HEK293 (cell line): Measurements from ENCODE around the gene GOLGA8A.

Experiments
- CTCF ChIA-PET: fragments of 350-600 bp; formaldehyde crosslinking; extraction: SDS; loops from one replicate; lab custom pipeline; 2021; ENCODE audit warnings: antibody characterized with exemption; lab: Yijun Ruan, JAX
- POLR2A ChIA-PET: fragments of 300-600 bp; formaldehyde crosslinking; extraction: SDS; loops from one replicate; lab custom pipeline; 2020; ENCODE audit warnings: antibody characterized with exemption, inconsistent platforms; lab: Yijun Ruan, JAX
- H3K27ac ChIP-seq: fragments of 200-500 bp; sonication (Bioruptor generic); 2 replicates; pipeline ENCODE4 v1.5.1; 2014; ENCODE audit warnings: low read depth, low read length, control low read depth, inconsistent platforms; ENCODE audit errors: extremely low read depth
- H3K36me3 ChIP-seq, 2 experiments: fragments of 200-500 bp in 1 of 2; sonication (Bioruptor generic) in 1 of 2; 1 replicate in 1 of 2; 2 replicates in 1 of 2; pipeline ENCODE4 v1.5.1; 2014 to 2017; ENCODE audit warnings: inconsistent platforms in 2 of 2, low read length in 2 of 2; ENCODE audit not compliant: control insufficient read depth in 2 of 2, insufficient read depth in 1 of 2
- H3K4me1 ChIP-seq: fragments of 200-500 bp; sonication (Bioruptor generic); 2 replicates; pipeline ENCODE4 v1.5.1; 2014; ENCODE audit warnings: mild to moderate bottlenecking, low read length, inconsistent platforms; ENCODE audit not compliant: control insufficient read depth, insufficient read depth
- H3K4me3 ChIP-seq: 2 replicates; pipeline ENCODE4 v1.5.1; 2011; ENCODE audit warnings: low read depth, mild to moderate bottlenecking, control low read depth, low read length, moderate library complexity
- H3K9me3 ChIP-seq: fragments of 200-500 bp; sonication (Bioruptor generic); 2 replicates; pipeline ENCODE4 v1.5.1; 2014; ENCODE audit warnings: low read depth, low read length, inconsistent platforms; ENCODE audit not compliant: control insufficient read depth, insufficient read depth
- BCL11B ChIP-seq: fragments of 450-650 bp; formaldehyde crosslinking; IDR thresholded peaks from 2 replicates; pipeline ENCODE4 v1.5.1; 2016; ENCODE audit warnings: low read depth, missing biosample characterization, missing genetic modification characterization
- GLI4 ChIP-seq: fragments of 450-650 bp; formaldehyde crosslinking; IDR thresholded peaks from 2 replicates; pipeline ENCODE4 v1.5.1; 2016; ENCODE audit warnings: missing biosample characterization, missing genetic modification characterization
- TCF7L2 ChIP-seq: IDR thresholded peaks from 2 replicates; pipeline ENCODE4 v1.6.1; 2011; ENCODE audit warnings: low read depth, mild to moderate bottlenecking, inconsistent platforms, low read length, moderate library complexity, borderline replicate concordance
- ZIC2 ChIP-seq: fragments of 450-650 bp; formaldehyde crosslinking; IDR thresholded peaks from 2 replicates; pipeline ENCODE4 v1.5.1; 2016; ENCODE audit warnings: missing biosample characterization, missing genetic modification characterization
- ZNF223 ChIP-seq: fragments of 450-650 bp; formaldehyde crosslinking; IDR thresholded peaks from 2 replicates; pipeline ENCODE4 v1.5.1; 2016; ENCODE audit warnings: missing biosample characterization, missing genetic modification characterization
- ZNF350 ChIP-seq: fragments of 450-650 bp; formaldehyde crosslinking; IDR thresholded peaks from 2 replicates; pipeline ENCODE4 v1.5.0; 2017; ENCODE audit warnings: missing biosample characterization, mild to moderate bottlenecking, missing genetic modification characterization
- ZNF37A ChIP-seq: fragments of 450-650 bp; IDR thresholded peaks from 2 replicates; pipeline ENCODE4 v1.5.1; 2018; ENCODE audit warnings: missing biosample characterization, missing genetic modification characterization
- ZNF510 ChIP-seq: fragments of 450-650 bp; formaldehyde crosslinking; IDR thresholded peaks from 2 replicates; pipeline ENCODE4 v1.5.1; 2018; ENCODE audit warnings: mild to moderate bottlenecking, missing genetic modification characterization, missing biosample characterization; ENCODE audit not compliant: insufficient replicate concordance
- ZNF529 ChIP-seq: fragments of 450-650 bp; formaldehyde crosslinking; IDR thresholded peaks from 2 replicates; pipeline ENCODE4 v1.5.1; 2017; ENCODE audit warnings: missing genetic modification characterization, missing biosample characterization; ENCODE audit not compliant: insufficient replicate concordance
- ZNF549 ChIP-seq: fragments of 450-650 bp; IDR thresholded peaks from 2 replicates; pipeline ENCODE4 v1.5.1; 2018; ENCODE audit warnings: missing biosample characterization, missing genetic modification characterization, mild to moderate bottlenecking, inconsistent platforms, moderate library complexity
- ZNF76 ChIP-seq: fragments of 450-650 bp; formaldehyde crosslinking; IDR thresholded peaks from 2 replicates; pipeline ENCODE4; 2016; ENCODE audit warnings: low read depth, missing biosample characterization, missing genetic modification characterization, borderline replicate concordance
- ZNF785 ChIP-seq: fragments of 450-650 bp; formaldehyde crosslinking; IDR thresholded peaks from 2 replicates; pipeline ENCODE4 v1.5.1; 2016; ENCODE audit warnings: missing biosample characterization, missing genetic modification characterization
- TF ChIP-seq, protein P1 (sequence below): fragments of 450-650 bp; formaldehyde crosslinking; IDR thresholded peaks from 2 replicates; pipeline ENCODE4 v1.5.1; 2017; ENCODE audit warnings: missing biosample characterization, missing genetic modification characterization
- TF ChIP-seq, protein P2 (sequence below): fragments of 450-650 bp; formaldehyde crosslinking; IDR thresholded peaks from 2 replicates; pipeline ENCODE4 v1.5.1; 2016; ENCODE audit warnings: missing biosample characterization, missing genetic modification characterization, borderline replicate concordance
- TF ChIP-seq, protein P3 (sequence below): fragments of 450-650 bp; formaldehyde crosslinking; IDR thresholded peaks from 2 replicates; pipeline ENCODE4 v1.5.1; 2016; ENCODE audit warnings: missing biosample characterization, missing genetic modification characterization
- TF ChIP-seq, protein P4 (sequence below): sonication (generic); formaldehyde crosslinking; IDR thresholded peaks from 2 replicates; pipeline ENCODE4 v1.8.1; 2022; ENCODE audit warnings: mild to moderate bottlenecking, moderate library complexity, missing genetic modification reagents

GOLGA8A gene

DNA sequence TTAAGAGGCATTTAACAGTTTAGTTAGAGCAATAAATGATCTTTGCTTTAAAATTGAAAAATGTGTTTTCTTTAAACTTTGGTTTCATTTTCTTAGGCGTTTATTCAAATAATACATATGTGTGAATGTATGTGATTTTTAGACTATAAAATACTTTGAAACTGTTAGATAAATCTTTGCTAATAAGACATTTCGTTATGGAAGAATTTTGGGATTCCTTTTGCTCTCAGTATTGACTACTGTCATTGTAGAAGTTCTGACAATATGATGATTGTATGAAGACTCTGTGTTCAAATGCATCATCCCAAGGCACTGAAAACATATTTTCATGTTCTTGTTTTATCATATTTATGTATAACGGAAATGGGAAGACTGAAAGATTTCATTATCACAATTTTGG is 43.8 kb upstream of the GOLGA8A start:
- no peak overlapping the region for H3K4me3 ChIP-seq
- H3K36me3 ChIP-seq, result no peaks in the 10 kb centered on the region
- H3K9me3 ChIP-seq, result no peaks in the 10 kb centered on the region
- POLR2A ChIA-PET, result no interaction called here
- no peaks in the 10 kb centered on the region for H3K4me1 ChIP-seq
- TF ChIP-seq, protein P1, sequence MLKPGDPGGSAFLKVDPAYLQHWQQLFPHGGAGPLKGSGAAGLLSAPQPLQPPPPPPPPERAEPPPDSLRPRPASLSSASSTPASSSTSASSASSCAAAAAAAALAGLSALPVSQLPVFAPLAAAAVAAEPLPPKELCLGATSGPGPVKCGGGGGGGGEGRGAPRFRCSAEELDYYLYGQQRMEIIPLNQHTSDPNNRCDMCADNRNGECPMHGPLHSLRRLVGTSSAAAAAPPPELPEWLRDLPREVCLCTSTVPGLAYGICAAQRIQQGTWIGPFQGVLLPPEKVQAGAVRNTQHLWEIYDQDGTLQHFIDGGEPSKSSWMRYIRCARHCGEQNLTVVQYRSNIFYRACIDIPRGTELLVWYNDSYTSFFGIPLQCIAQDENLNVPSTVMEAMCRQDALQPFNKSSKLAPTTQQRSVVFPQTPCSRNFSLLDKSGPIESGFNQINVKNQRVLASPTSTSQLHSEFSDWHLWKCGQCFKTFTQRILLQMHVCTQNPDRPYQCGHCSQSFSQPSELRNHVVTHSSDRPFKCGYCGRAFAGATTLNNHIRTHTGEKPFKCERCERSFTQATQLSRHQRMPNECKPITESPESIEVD (tag by site-specific recombination), result no peak
- TF ChIP-seq ZNF510 (no peak), GLI4 (tag by site-specific recombination) (no peak), ZIC2 (tag by site-specific recombination) (no peak), ZNF350 (tag by site-specific recombination) (no peak), ZNF37A (tag by site-specific recombination) (no peak), ZNF529 (tag by site-specific recombination) (no peak), TCF7L2 (no peak), ZNF785 (no peak), ZNF76 (tag by site-specific recombination) (no peak), ZNF549 (no peak), BCL11B (tag by site-specific recombination) (no peak), ZNF223 (tag by site-specific recombination) (no peak)
- TF ChIP-seq, protein P2, sequence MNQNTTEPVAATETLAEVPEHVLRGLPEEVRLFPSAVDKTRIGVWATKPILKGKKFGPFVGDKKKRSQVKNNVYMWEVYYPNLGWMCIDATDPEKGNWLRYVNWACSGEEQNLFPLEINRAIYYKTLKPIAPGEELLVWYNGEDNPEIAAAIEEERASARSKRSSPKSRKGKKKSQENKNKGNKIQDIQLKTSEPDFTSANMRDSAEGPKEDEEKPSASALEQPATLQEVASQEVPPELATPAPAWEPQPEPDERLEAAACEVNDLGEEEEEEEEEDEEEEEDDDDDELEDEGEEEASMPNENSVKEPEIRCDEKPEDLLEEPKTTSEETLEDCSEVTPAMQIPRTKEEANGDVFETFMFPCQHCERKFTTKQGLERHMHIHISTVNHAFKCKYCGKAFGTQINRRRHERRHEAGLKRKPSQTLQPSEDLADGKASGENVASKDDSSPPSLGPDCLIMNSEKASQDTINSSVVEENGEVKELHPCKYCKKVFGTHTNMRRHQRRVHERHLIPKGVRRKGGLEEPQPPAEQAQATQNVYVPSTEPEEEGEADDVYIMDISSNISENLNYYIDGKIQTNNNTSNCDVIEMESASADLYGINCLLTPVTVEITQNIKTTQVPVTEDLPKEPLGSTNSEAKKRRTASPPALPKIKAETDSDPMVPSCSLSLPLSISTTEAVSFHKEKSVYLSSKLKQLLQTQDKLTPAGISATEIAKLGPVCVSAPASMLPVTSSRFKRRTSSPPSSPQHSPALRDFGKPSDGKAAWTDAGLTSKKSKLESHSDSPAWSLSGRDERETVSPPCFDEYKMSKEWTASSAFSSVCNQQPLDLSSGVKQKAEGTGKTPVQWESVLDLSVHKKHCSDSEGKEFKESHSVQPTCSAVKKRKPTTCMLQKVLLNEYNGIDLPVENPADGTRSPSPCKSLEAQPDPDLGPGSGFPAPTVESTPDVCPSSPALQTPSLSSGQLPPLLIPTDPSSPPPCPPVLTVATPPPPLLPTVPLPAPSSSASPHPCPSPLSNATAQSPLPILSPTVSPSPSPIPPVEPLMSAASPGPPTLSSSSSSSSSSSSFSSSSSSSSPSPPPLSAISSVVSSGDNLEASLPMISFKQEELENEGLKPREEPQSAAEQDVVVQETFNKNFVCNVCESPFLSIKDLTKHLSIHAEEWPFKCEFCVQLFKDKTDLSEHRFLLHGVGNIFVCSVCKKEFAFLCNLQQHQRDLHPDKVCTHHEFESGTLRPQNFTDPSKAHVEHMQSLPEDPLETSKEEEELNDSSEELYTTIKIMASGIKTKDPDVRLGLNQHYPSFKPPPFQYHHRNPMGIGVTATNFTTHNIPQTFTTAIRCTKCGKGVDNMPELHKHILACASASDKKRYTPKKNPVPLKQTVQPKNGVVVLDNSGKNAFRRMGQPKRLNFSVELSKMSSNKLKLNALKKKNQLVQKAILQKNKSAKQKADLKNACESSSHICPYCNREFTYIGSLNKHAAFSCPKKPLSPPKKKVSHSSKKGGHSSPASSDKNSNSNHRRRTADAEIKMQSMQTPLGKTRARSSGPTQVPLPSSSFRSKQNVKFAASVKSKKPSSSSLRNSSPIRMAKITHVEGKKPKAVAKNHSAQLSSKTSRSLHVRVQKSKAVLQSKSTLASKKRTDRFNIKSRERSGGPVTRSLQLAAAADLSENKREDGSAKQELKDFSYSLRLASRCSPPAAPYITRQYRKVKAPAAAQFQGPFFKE (tag by site-specific recombination), result no peak
- TF ChIP-seq, protein P3, sequence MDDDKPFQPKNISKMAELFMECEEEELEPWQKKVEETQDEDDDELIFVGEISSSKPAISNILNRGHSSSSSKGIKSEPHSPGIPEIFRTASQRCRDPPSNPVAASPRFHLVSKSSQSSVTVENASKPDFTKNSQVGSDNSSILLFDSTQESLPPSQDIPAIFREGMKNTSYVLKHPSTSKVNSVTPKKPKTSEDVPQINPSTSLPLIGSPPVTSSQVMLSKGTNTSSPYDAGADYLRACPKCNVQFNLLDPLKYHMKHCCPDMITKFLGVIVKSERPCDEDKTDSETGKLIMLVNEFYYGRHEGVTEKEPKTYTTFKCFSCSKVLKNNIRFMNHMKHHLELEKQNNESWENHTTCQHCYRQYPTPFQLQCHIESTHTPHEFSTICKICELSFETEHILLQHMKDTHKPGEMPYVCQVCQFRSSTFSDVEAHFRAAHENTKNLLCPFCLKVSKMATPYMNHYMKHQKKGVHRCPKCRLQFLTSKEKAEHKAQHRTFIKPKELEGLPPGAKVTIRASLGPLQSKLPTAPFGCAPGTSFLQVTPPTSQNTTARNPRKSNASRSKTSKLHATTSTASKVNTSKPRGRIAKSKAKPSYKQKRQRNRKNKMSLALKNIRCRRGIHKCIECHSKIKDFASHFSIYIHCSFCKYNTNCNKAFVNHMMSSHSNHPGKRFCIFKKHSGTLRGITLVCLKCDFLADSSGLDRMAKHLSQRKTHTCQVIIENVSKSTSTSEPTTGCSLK (tag by site-specific recombination), result no peak
- TF ChIP-seq, protein P4, sequence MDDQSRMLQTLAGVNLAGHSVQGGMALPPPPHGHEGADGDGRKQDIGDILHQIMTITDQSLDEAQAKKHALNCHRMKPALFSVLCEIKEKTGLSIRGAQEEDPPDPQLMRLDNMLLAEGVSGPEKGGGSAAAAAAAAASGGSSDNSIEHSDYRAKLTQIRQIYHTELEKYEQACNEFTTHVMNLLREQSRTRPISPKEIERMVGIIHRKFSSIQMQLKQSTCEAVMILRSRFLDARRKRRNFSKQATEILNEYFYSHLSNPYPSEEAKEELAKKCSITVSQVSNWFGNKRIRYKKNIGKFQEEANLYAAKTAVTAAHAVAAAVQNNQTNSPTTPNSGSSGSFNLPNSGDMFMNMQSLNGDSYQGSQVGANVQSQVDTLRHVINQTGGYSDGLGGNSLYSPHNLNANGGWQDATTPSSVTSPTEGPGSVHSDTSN (CRISPR knock-in tag), result no peak
- CTCF ChIA-PET, result no interaction called here
- no peak overlapping the region for H3K27ac ChIP-seq
